ENCODE results near the gene DZIP1.

Gene DZIP1

DNA sequence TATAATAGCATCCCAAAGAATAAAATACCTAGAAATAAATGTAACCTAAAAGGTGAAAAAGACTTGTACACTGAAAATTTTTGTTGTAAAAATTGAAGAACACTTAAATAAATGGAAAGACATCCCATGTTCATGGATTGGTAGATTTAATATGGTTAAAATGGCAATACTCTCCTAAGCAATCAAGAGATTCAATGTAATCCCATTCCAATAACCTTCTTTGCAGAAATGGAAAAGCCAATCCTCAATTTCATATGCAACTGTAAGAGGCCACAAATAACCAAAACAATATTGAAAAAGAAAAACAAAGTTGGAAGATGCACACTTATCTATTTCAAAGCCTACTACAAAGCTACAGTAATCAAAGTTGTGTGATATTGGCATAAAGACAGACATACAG lies 17.7 kb downstream of the DZIP1 start:
- Histone ChIP-seq H3K4me1 (no peaks in the 10 kb centered on the region), H3K4me3 (no peak overlapping the region), H3K9me3 (no peaks in the 10 kb centered on the region), H3K36me3 (no peaks in the 10 kb centered on the region), H3K27ac (no peak overlapping the region), H3K27me3 (no peaks in the 10 kb centered on the region), H3K4me2 (no peak overlapping the region), H4K20me1 (no peaks in the 10 kb centered on the region), H3K9ac (no peak overlapping the region)
- no peak for TF ChIP-seq Cebpa-rat (IDR thresholded peaks at IDR 0.05)

DNA sequence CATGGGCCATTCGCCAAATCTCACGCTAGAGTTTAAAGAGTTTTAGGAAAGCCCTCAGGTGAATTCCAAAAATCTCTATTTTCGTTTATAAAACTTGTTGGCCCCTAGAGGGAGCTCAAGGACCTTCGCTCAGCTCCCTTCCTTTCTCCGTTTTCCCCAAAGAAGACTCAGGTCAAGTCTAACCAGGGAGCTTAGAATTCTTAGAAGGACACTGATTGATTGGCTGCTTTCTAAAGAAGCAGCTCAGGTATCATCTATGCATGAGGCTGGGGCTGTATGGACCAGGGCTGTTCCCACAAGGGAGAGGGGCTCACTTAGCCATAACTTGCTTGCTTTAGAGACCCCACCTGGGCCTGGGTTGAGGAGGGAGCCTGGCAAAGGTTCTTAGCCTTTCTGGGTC lies 20.5 kb downstream of the DZIP1 start:
- Histone ChIP-seq H3K36me3 (no peaks in the 10 kb centered on the region), H3K9ac (no peak overlapping the region), H3K4me1 (no peaks in the 10 kb centered on the region), H3K4me2 (no peak overlapping the region), H3K9me3 (no peaks in the 10 kb centered on the region), H4K20me1 (no peaks in the 10 kb centered on the region), H3K27me3 (no peaks in the 10 kb centered on the region), H3K27ac (no peak overlapping the region), H3K4me3 (no peak overlapping the region)
- no peak for TF ChIP-seq Cebpa-rat (IDR thresholded peaks at IDR 0.05)

DNA sequence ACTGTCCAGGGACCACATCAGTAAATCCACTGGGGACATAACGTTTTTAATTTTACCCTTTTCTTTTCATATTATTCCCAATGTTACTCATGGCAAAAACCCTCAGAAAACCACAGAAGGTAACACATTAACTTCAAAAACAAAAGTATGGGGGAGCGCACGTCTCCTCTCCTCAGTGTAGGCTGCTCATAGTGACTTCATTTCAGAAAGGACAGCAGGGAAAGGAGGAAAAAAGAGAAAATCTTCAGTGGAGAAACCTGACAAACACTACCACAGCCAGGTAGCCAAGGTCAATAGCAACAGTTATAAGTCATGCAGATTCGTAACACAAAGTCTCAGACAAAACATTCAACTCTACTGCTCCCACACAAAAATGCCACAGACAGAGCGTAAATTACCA lies 21.4 kb downstream of the DZIP1 start:
- H3K27me3 ChIP-seq: no peaks in the 10 kb centered on the region
- no peak overlapping the region for H3K27ac ChIP-seq
- no peak overlapping the region for H3K9ac ChIP-seq
- H3K36me3 ChIP-seq: no peaks in the 10 kb centered on the region
- H3K4me2 ChIP-seq: no peak overlapping the region
- H4K20me1 ChIP-seq: no peaks in the 10 kb centered on the region
- H3K4me1 ChIP-seq: no peaks in the 10 kb centered on the region
- H3K9me3 ChIP-seq: no peaks in the 10 kb centered on the region
- H3K4me3 ChIP-seq: no peak overlapping the region
- TF ChIP-seq Cebpa-rat (IDR thresholded peaks at IDR 0.05): no peak

- Histone ChIP-seq H3K9me3 (no peaks in the 10 kb centered on the region), H3K4me1 (no peaks in the 10 kb centered on the region), H3K27ac (no peak overlapping the region), H3K4me2 (no peak overlapping the region), H3K4me3 (no peak overlapping the region), H3K27me3 (no peaks in the 10 kb centered on the region), H4K20me1 (no peaks in the 10 kb centered on the region), H3K9ac (no peak overlapping the region), H3K36me3 (no peaks in the 10 kb centered on the region)
- TF ChIP-seq Cebpa-rat (IDR thresholded peaks at IDR 0.05): no peak
These were observed 23.5 kb downstream of the DZIP1 start for GRCh38 chr13:95620825-95621498.

- Histone ChIP-seq H3K4me1 (no peaks in the 10 kb centered on the region), H3K9ac (no peak overlapping the region), H3K9me3 (no peaks in the 10 kb centered on the region), H4K20me1 (no peaks in the 10 kb centered on the region), H3K4me3 (no peak overlapping the region), H3K4me2 (no peak overlapping the region), H3K36me3 (no peaks in the 10 kb centered on the region), H3K27me3 (no peaks in the 10 kb centered on the region), H3K27ac (no peak overlapping the region)
- no peak for TF ChIP-seq Cebpa-rat (IDR thresholded peaks at IDR 0.05)
These were observed 24.3 kb downstream of the DZIP1 start for GRCh38 chr13:95620030-95620824.

- Histone ChIP-seq H3K27me3 (no peaks in the 10 kb centered on the region), H3K4me2 (no peak overlapping the region), H3K27ac (no peak overlapping the region), H3K9me3 (no peaks in the 10 kb centered on the region), H3K4me1 (no peaks in the 10 kb centered on the region), H3K9ac (no peak overlapping the region), H3K4me3 (no peak overlapping the region), H3K36me3 (no peaks in the 10 kb centered on the region), H4K20me1 (no peaks in the 10 kb centered on the region)
- TF ChIP-seq Cebpa-rat (IDR thresholded peaks at IDR 0.05): no peak
These were observed 29.0 kb downstream of the DZIP1 start for GRCh38 chr13:95615539-95615938.

DNA sequence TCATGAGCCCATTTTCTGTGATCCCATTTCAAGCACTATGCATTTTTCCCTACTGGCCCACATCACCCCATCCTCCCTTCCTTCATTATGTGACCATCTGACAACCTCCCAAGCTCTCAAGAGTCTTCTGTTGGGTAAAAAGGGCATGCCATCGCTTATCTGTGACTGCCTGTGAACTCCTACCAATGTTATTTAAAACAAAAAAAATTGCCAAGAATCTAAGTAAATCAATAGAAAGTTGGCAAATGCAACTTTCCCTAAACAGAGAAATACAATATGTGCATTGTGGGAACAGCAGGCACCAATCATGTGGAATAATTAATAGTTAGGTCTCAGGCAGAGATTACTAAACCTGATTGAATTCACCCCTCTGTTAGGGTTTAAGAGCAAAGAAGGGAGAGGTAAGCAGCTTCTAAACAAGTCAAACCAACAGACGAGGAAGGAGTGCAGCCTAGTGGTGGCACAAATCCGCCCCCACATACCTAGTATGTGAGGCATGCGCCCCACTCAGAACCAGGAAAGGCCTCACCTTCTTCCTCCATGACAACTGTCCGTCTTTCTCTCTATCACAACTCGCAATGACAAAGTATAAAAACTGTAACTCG lies 29.8 kb downstream of the DZIP1 start:
- Histone ChIP-seq H3K4me1 (no peaks in the 10 kb centered on the region), H3K4me2 (no peak overlapping the region), H3K4me3 (no peak overlapping the region), H3K27ac (no peak overlapping the region), H4K20me1 (no peaks in the 10 kb centered on the region), H3K9ac (no peak overlapping the region), H3K27me3 (no peaks in the 10 kb centered on the region), H3K9me3 (no peaks in the 10 kb centered on the region), H3K36me3 (no peaks in the 10 kb centered on the region)
- TF ChIP-seq Cebpa-rat (IDR thresholded peaks at IDR 0.05): no peak

- H3K4me3 ChIP-seq: no peak overlapping the region
- H3K27ac ChIP-seq: no peak overlapping the region
- H3K36me3 ChIP-seq: no peaks in the 10 kb centered on the region
- H3K9ac ChIP-seq: no peak overlapping the region
- no peak for TF ChIP-seq Cebpa-rat (IDR thresholded peaks at IDR 0.05)
- H3K27me3 ChIP-seq: no peaks in the 10 kb centered on the region
- H3K4me1 ChIP-seq: peaks cover 8% of the 10 kb centered on the region; the same call in 1 of the 2 replicates
- H3K4me2 ChIP-seq: no peak overlapping the region
- no peaks in the 10 kb centered on the region for H4K20me1 ChIP-seq
- H3K9me3 ChIP-seq: no peaks in the 10 kb centered on the region
These were observed 35.7 kb downstream of the DZIP1 start for GRCh38 chr13:95608640-95609323.

DNA sequence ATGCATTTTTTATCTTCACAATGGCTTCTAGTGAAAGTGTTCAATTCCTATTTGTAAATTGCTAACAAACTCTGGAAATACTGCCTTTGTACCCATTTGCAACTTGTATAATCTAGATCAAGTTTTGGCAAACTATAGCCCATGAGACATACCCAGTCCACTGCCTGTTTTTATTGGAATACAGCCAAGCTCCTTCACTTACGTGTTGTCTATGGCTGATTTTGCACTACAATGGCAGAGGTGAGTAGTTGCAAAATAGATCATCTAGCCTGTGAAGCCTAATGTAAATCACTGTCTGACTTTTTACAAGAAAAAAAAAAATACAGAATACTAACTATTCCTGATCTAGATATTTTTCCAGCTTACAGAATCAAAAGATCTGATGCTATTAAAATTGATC lies 37.1 kb downstream of the DZIP1 start:
- Histone ChIP-seq H3K9me3 (no peaks in the 10 kb centered on the region), H3K4me2 (no peak overlapping the region), H4K20me1 (no peaks in the 10 kb centered on the region), H3K36me3 (no peaks in the 10 kb centered on the region), H3K27me3 (no peaks in the 10 kb centered on the region), H3K4me3 (no peak overlapping the region), H3K27ac (no peak overlapping the region), H3K9ac (no peak overlapping the region), H3K4me1 (peaks cover 8% of the 10 kb centered on the region; the same call in 1 of the 2 replicates)
- no peak for TF ChIP-seq Cebpa-rat (IDR thresholded peaks at IDR 0.05)

All from BLaER1 (cell line).